ENCODE measurements around the gene RAB4B. TPM values are rescaled to one million over a fixed set of nuclear protein-coding genes. Genes with fewer than 3 reads are reported as not detected.
A peak's percentile ranks its signal among the peaks of the same experiment; 100 is the strongest.

The RAB4B gene
- total RNA-seq, 2 experiments from 2014 or later: 37.1 to 51.3 TPM

DNA sequence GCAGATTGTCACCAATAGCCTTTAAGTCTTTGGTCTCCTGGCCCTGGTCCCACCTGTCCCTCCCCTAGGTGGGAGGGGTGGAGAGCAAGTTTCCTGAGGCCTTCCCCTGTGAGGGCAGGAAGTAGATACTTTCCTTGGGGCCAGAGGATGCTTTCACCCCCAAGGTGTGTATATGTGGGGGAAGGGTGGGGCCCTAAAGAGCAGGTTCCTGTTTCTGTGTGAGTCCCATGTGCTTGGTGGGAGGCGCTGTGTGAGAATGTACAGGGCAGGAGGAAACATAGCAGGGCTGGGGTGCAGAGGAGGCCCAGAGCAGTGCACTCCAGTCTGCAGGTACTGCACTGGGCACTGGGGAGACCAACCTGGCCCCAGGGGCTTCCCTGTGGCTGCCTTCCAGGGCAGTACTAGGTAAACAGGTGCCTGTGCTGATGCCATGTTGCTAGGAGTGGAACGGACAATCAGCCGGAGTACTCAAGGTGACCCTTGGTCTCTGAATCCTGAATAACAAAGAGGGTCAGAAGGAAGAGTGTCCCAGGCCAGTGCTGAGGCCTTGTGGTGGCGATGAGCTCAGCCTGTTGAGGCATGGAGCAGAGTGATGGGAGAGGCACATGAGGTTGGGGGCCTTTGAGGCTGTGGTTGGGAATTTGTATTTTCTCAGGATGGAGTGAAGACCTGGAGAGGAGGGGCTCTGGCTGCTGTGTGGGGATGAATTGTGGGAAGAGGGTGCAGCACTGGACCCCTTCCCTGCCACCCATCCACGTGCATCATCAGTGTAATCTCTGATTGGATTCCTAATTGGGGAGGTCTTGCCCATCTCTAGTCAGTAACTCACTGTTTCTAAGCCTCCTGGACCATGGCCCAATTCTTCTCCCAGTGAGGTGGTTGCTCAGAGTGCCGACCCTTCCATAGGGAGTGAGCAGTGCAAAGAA, 26.1 kb downstream of the RAB4B start:
- H3K4me3 ChIP-seq (ENCODE audit: low read depth, low read length, poor library complexity, severe bottlenecking): peak overlapping the region; percentile 99
- intact Hi-C loops (cut with micrococcal nuclease; ENCODE audit: unreplicated experiment): no loop called here
- H3K36me3 ChIP-seq (ENCODE audit: insufficient read depth, low read length): peaks cover 86% of the 10 kb centered on the region

DNA sequence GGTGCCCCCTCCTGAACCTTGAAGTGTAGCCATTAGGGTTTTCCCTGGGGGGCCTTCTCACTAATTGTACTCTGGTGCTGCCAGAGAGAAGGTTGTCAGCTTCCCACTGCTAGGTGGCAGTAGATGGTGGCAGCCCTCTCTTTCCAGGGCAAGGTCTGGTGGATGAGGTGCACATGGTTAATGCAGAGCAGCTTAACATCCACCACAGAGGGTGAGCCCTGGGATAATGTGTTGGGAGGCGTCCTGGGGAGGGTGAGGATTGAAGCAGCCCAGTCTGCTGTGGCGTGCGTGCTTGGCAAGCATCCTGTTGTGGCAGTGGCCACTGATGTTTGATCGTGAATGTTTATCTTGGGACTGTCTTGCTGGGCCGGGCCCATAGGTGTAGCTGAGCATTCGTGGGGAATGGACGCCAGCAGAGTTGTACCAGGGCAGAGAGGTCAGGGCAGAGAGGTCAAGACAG, 26.8 kb downstream of the RAB4B start:
- Histone ChIP-seq H3K36me3 (ENCODE audit: insufficient read depth, low read length) (peaks cover 91% of the 10 kb centered on the region), H3K4me1 (ENCODE audit: insufficient read depth, low read length, poor library complexity, severe bottlenecking) (peaks cover 73% of the 10 kb centered on the region), H2AFZ (ENCODE audit: low read length) (no peak overlapping the region), H3K9me2 (ENCODE audit: insufficient read depth, low read length) (no peaks in the 10 kb centered on the region), H3K4me2 (ENCODE audit: low read length) (peak overlapping the region; percentile 97), H3K79me2 (ENCODE audit: insufficient read depth, low read depth, low read length) (peaks cover 67% of the 10 kb centered on the region), H4K20me1 (ENCODE audit: insufficient read depth, low read length) (peaks cover 27% of the 10 kb centered on the region), H3K4me3 (ENCODE audit: low read depth, low read length, poor library complexity, severe bottlenecking) (peak overlapping the region; percentile 99), H3K27ac (ENCODE audit: low read depth, low read length, poor library complexity, severe bottlenecking) (peak overlapping the region; percentile 81), H3K9me3 (ENCODE audit: low read length) (no peaks in the 10 kb centered on the region)
- no TSS peak for BruUV-seq (replicated peaks)
- CTCF ChIA-PET (ENCODE audit: unreplicated experiment): interaction anchor here (0.6 kb wide), 1 partner anchor 971 kb away, joined by 12 read pairs; the partner anchor contains the start of gene DYRK1B
- DNase-seq (ENCODE audit: low spot score): peak; percentile 31
- POLR2A ChIA-PET: interaction anchor here (1.2 to 1.5 kb wide), 2 partner anchors 26 to 54 kb away, joined by 3 to 4 read pairs; partner anchors contain the start of genes ACTMAP and SNRPA
- TF ChIP-seq EZH2phosphoT487 (IDR thresholded peaks at IDR 0.05; ENCODE audit: borderline replicate concordance, low read depth, low read length): no peak
- TF ChIP-seq CTCF (conservative IDR thresholded peaks at IDR 0.05; ENCODE audit: low read length): peak; percentile 70
- intact Hi-C loops (cut with micrococcal nuclease; ENCODE audit: unreplicated experiment): no loop called here

More for the DNA sequence above, 26.1 kb downstream of the RAB4B start:
- H3K4me2 ChIP-seq (ENCODE audit: low read length): peak overlapping the region; percentile 97
- no TSS peak for BruUV-seq (replicated peaks)
- DNase-seq (ENCODE audit: low spot score): peak; percentile 88
- peak; percentile 46; the same call in 1 of the 2 replicates for TF ChIP-seq CTCF (conservative IDR thresholded peaks at IDR 0.05; ENCODE audit: low read length)
- no peak for TF ChIP-seq EZH2phosphoT487 (IDR thresholded peaks at IDR 0.05; ENCODE audit: borderline replicate concordance, low read depth, low read length)
- peak overlapping the region; percentile 81 for H3K27ac ChIP-seq (ENCODE audit: low read depth, low read length, poor library complexity, severe bottlenecking)
- no peaks in the 10 kb centered on the region for H3K9me2 ChIP-seq (ENCODE audit: insufficient read depth, low read length)
- H3K79me2 ChIP-seq (ENCODE audit: insufficient read depth, low read depth, low read length): peaks cover 72% of the 10 kb centered on the region
- no peaks in the 10 kb centered on the region for H3K9me3 ChIP-seq (ENCODE audit: low read length)
- H2AFZ ChIP-seq (ENCODE audit: low read length): no peak overlapping the region
- H4K20me1 ChIP-seq (ENCODE audit: insufficient read depth, low read length): peaks cover 27% of the 10 kb centered on the region
- peaks cover 73% of the 10 kb centered on the region for H3K4me1 ChIP-seq (ENCODE audit: insufficient read depth, low read length, poor library complexity, severe bottlenecking)
- CTCF ChIA-PET (ENCODE audit: unreplicated experiment): interaction anchor here (0.6 kb wide), 2 partner anchors 26 to 194 kb away, joined by 3 read pairs; partner anchors contain the start of gene RAB4B
- POLR2A ChIA-PET: interaction anchor here (0.9 kb wide), 1 partner anchor 55 kb away, joined by 3 read pairs; no protein-coding TSS in a partner anchor

Measured in OCI-LY7 (cell line).